IMR-90 (cell line): ENCODE measurements around the gene PODXL2. TPM values are rescaled to one million over a fixed set of nuclear protein-coding genes. Genes with fewer than 3 reads are reported as not detected.

Experiments used
- ATAC-seq: fragments of 200-7000 bp; cut with Tn5 transposase; 2 replicates; pipeline ENCODE4 v1.9.1; 2020; ENCODE audit warnings: low read depth, mild to moderate bottlenecking, moderate library complexity
- BruUV-seq: library from RNA; stranded (reverse); fragments of 400-500 nt; replicated peaks from 2 replicates; lab custom pipeline; 2021; lab: Mats Ljungman, UMichigan
- CTCF ChIA-PET: fragments of 300-600 bp; formaldehyde crosslinking; extraction: SDS; loops from one replicate; lab custom pipeline; 2021; ENCODE audit warnings: antibody characterized with exemption; lab: Yijun Ruan, JAX
- POLR2A ChIA-PET: fragments of 300-600 bp; sonication (Branson Sonifier 250); formaldehyde crosslinking; loops from one replicate; lab custom pipeline; 2022; ENCODE audit warnings: antibody characterized with exemption; ENCODE audit not compliant: unreplicated experiment; lab: Charles Lee
- DNase-seq: peaks from one replicate; pipeline ENCODE4 v3.0.0; 2013
- H2AFZ ChIP-seq: replicated peaks from 2 replicates; pipeline ENCODE3; 2013; ENCODE audit warnings: low read length, mild to moderate bottlenecking; ENCODE audit not compliant: poor library complexity
- H2AK5ac ChIP-seq: 2 replicates; pipeline ENCODE4 v1.6.1; 2013; ENCODE audit warnings: low read depth, low read length, inconsistent platforms
- H2AK9ac ChIP-seq: replicated peaks from 2 replicates; pipeline ENCODE3; 2013; ENCODE audit warnings: mild to moderate bottlenecking, low read depth, low read length, moderate library complexity; ENCODE audit not compliant: poor library complexity
- H2BK120ac ChIP-seq: 2 replicates; pipeline ENCODE4 v1.6.1; 2013; ENCODE audit warnings: low read depth, low read length, inconsistent platforms
- H2BK15ac ChIP-seq: 3 replicates; pipeline ENCODE4 v1.6.1; 2013; ENCODE audit warnings: low read depth, low read length, inconsistent platforms
- H2BK20ac ChIP-seq: 2 replicates; pipeline ENCODE4 v1.6.1; 2013; ENCODE audit warnings: low read depth, mild to moderate bottlenecking, inconsistent platforms, low read length, moderate library complexity
- H2BK5ac ChIP-seq: 2 replicates; pipeline ENCODE4 v1.6.1; 2013; ENCODE audit warnings: mild to moderate bottlenecking, low read depth, low read length, inconsistent platforms; ENCODE audit not compliant: poor library complexity, severe bottlenecking
- H3K14ac ChIP-seq: replicated peaks from 2 replicates; pipeline ENCODE4 v1.6.1; 2013; ENCODE audit warnings: low read depth, low read length, inconsistent platforms
- H3K18ac ChIP-seq: 2 replicates; pipeline ENCODE4 v1.6.1; 2013; ENCODE audit warnings: low read depth, low read length, control low read depth
- H3K23ac ChIP-seq: 2 replicates; pipeline ENCODE4 v1.6.1; 2013; ENCODE audit warnings: low read depth, low read length, inconsistent platforms
- H3K27ac ChIP-seq: 2 replicates; pipeline ENCODE4 v1.5.1; 2013; ENCODE audit warnings: mild to moderate bottlenecking, control low read depth, low read length; ENCODE audit not compliant: insufficient read depth
- H3K27me3 ChIP-seq: 2 replicates; pipeline ENCODE4 v1.6.1; 2013; ENCODE audit warnings: low read length; ENCODE audit not compliant: control insufficient read depth, insufficient read depth
- H3K36me3 ChIP-seq: 2 replicates; pipeline ENCODE4 v1.6.1; 2013; ENCODE audit warnings: low read length, mixed read lengths; ENCODE audit not compliant: control insufficient read depth, insufficient read depth
- H3K4ac ChIP-seq: 2 replicates; pipeline ENCODE4 v1.6.1; 2013; ENCODE audit warnings: low read depth, low read length, inconsistent platforms
- H3K4me1 ChIP-seq: 2 replicates; pipeline ENCODE4 v1.6.1; 2013; ENCODE audit warnings: low read length, mixed read lengths; ENCODE audit not compliant: control insufficient read depth, insufficient read depth
- H3K4me2 ChIP-seq: 2 replicates; pipeline ENCODE4 v1.6.1; 2013; ENCODE audit warnings: low read depth, mild to moderate bottlenecking, control low read depth, low read length, moderate library complexity
- H3K4me3 ChIP-seq: 2 replicates; pipeline ENCODE4 v1.5.1; 2013; ENCODE audit warnings: low read depth, mild to moderate bottlenecking, control low read depth, low read length, moderate library complexity; ENCODE audit not compliant: insufficient read depth
- H3K56ac ChIP-seq: 2 replicates; pipeline ENCODE4 v1.6.1; 2013; ENCODE audit warnings: low read length, inconsistent platforms; ENCODE audit not compliant: insufficient read depth; ENCODE audit errors: extremely low read depth
- H3K79me1 ChIP-seq, 2 experiments: 2 replicates each; pipeline ENCODE4 v1.6.1; 2013; ENCODE audit warnings: low read length in 2 of 2, inconsistent platforms in 1 of 2, low read depth in 1 of 2
- H3K9ac ChIP-seq: 2 replicates; pipeline ENCODE4 v1.6.1; 2013; ENCODE audit warnings: low read depth, low read length, control low read depth
- H3K9me1 ChIP-seq: 2 replicates; pipeline ENCODE4 v1.6.1; 2013; ENCODE audit warnings: low read length, inconsistent platforms; ENCODE audit not compliant: insufficient read depth
- H3K9me3 ChIP-seq: 2 replicates; pipeline ENCODE4 v1.6.1; 2013; ENCODE audit warnings: low read length; ENCODE audit not compliant: control insufficient read depth, insufficient read depth
- H4K20me1 ChIP-seq: 2 replicates; pipeline ENCODE4 v1.6.1; 2013; ENCODE audit warnings: low read length, inconsistent platforms; ENCODE audit not compliant: insufficient read depth
- H4K5ac ChIP-seq: 2 replicates; pipeline ENCODE4 v1.6.1; 2013; ENCODE audit warnings: mild to moderate bottlenecking, low read depth, low read length, control low read depth
- H4K8ac ChIP-seq, 2 experiments: 2 replicates each; pipeline ENCODE4 v1.6.1; 2013; ENCODE audit warnings: low read depth in 2 of 2, low read length in 2 of 2, control low read depth in 1 of 2, inconsistent platforms in 1 of 2
- H4K91ac ChIP-seq: 2 replicates; pipeline ENCODE4 v1.6.1; 2013; ENCODE audit warnings: low read depth, low read length, inconsistent platforms; ENCODE audit not compliant: insufficient read depth
- BHLHE40 ChIP-seq: fragments of 150-350 bp; IDR thresholded peaks from 2 replicates; pipeline ENCODE4 v1.6.1; 2016; ENCODE audit warnings: mild to moderate bottlenecking, low read depth, low read length
- CEBPB ChIP-seq: IDR thresholded peaks from 2 replicates; pipeline ENCODE4 v1.6.1; 2012; ENCODE audit warnings: low read depth, low read length, improper control_type of control experiment
- CHD1 ChIP-seq: IDR thresholded peaks from 2 replicates; pipeline ENCODE4 v1.6.1; 2012; ENCODE audit warnings: low read depth, low read length, improper control_type of control experiment
- CTCF ChIP-seq: conservative IDR thresholded peaks from 2 replicates; pipeline ENCODE4 v1.5.1; 2012; ENCODE audit warnings: mild to moderate bottlenecking, low read depth, low read length, improper control_type of control experiment
- ELK1 ChIP-seq: fragments of 150-350 bp; IDR thresholded peaks from 2 replicates; pipeline ENCODE4 v1.6.1; 2016; ENCODE audit warnings: low read depth, mild to moderate bottlenecking, low read length, moderate library complexity, borderline replicate concordance
- FOS ChIP-seq: fragments of 150-350 bp; IDR thresholded peaks from 2 replicates; pipeline ENCODE4 v1.6.1; 2016; ENCODE audit warnings: low read depth, low read length
- MAFK ChIP-seq: IDR thresholded peaks from 2 replicates; pipeline ENCODE4 v1.6.1; 2012; ENCODE audit warnings: low read depth, low read length, improper control_type of control experiment
- MAZ ChIP-seq: IDR thresholded peaks from 2 replicates; pipeline ENCODE4 v1.6.1; 2012; ENCODE audit warnings: low read depth, mild to moderate bottlenecking, low read length, improper control_type of control experiment, moderate library complexity, borderline replicate concordance
- MXI1 ChIP-seq: IDR thresholded peaks from 2 replicates; pipeline ENCODE4 v1.6.1; 2012; ENCODE audit warnings: low read depth, mild to moderate bottlenecking, low read length, moderate library complexity, borderline replicate concordance
- NFE2L2 ChIP-seq: fragments of 150-350 bp; IDR thresholded peaks from 2 replicates; pipeline ENCODE4 v1.6.1; 2016; ENCODE audit warnings: low read depth, mild to moderate bottlenecking, low read length
- POLR2A ChIP-seq: IDR thresholded peaks from 2 replicates; pipeline ENCODE4 v1.6.1; 2012; ENCODE audit warnings: mild to moderate bottlenecking, low read depth, low read length
- RAD21 ChIP-seq: IDR thresholded peaks from 2 replicates; pipeline ENCODE4 v1.6.1; 2012; ENCODE audit warnings: low read length, improper control_type of control experiment
- RCOR1 ChIP-seq: IDR thresholded peaks from 2 replicates; pipeline ENCODE4 v1.6.1; 2012; ENCODE audit warnings: mild to moderate bottlenecking, low read length, improper control_type of control experiment; ENCODE audit not compliant: insufficient replicate concordance
- RFX5 ChIP-seq: IDR thresholded peaks from 2 replicates; pipeline ENCODE4 v1.8.0; 2012; ENCODE audit warnings: low read depth, mild to moderate bottlenecking, low read length, moderate library complexity
- SMC3 ChIP-seq: fragments of 150-350 bp; IDR thresholded peaks from 2 replicates; pipeline ENCODE4 v1.6.1; 2016; ENCODE audit warnings: low read depth, mild to moderate bottlenecking, antibody characterized with exemption, low read length, moderate library complexity
- USF2 ChIP-seq: fragments of 150-350 bp; IDR thresholded peaks from 2 replicates; pipeline ENCODE4 v1.6.1; 2017; ENCODE audit warnings: mild to moderate bottlenecking, antibody characterized with exemption, low read length, low read depth
- WGBS, 2 experiments: methylation state at CpG; one replicate each; pipeline versions ENCODE4 v1.1.5 to v1.1.7; 2013; ENCODE audit warnings: missing lambda C conversion rate in 2 of 2; ENCODE audit not compliant: insufficient read length in 1 of 2; ENCODE audit errors: extremely low coverage in 2 of 2; 5-methylcytosine and 5-hydroxymethylcytosine counted together
- dilution Hi-C: fragments of 300-500 bp; cut with HindIII; formaldehyde crosslinking; loops from one replicate; pipeline ENCODE4 v1.14.3; 2018; ENCODE audit warnings: low sequenced_read_pairs; ENCODE audit not compliant: unreplicated experiment
- in situ Hi-C: fragments of 300-500 bp; cut with MboI; formaldehyde crosslinking; loops from 3 replicates; pipeline ENCODE4 v1.14.3; 2019; ENCODE audit warnings: low sequenced_read_pairs, inconsistent platforms, mixed read lengths
- intact Hi-C: fragments of 100-400 bp; cut with micrococcal nuclease; formaldehyde crosslinking; loops from 2 replicates; pipeline ENCODE4 v1.10.0; 2022
- polyA plus RNA-seq, 3 experiments: library from polyadenylated mRNA; depleted of rRNA; stranded (reverse); fragments of >200 nt; gene quantifications; 2 replicates each; pipeline ENCODE4 v1.2.3, GENCODE V29; 2012; ENCODE audit warnings: low replicate concordance in 1 of 3
- total RNA-seq: library from RNA; depleted of rRNA; stranded (reverse); fragments of >200 nt; gene quantifications from 2 replicates; pipeline ENCODE4 v1.2.3, GENCODE V29; 2012

Gene PODXL2
- total and polyA plus RNA-seq, 2 of the 4 experiments (the other 2 are of a cell fraction), result 1.6 to 5.4 TPM

GRCh38 chr3:127718916-127719290, 89.9 kb downstream of the PODXL2 start:
- H2BK5ac ChIP-seq, result no peak overlapping the region
- H3K4me2 ChIP-seq, result no peak overlapping the region
- H4K8ac ChIP-seq, result no peak overlapping the region
- no peak overlapping the region for H3K4ac ChIP-seq
- H4K5ac ChIP-seq, result no peak overlapping the region
- no peak for DNase-seq
- peaks cover 6% of the 10 kb centered on the region; the same call in 1 of the 2 replicates for H3K4me1 ChIP-seq
- dilution Hi-C loops (no loop called here), intact Hi-C loops (no loop called here), in situ Hi-C loops (no loop called here)
- H3K9me1 ChIP-seq, result peaks cover 6% of the 10 kb centered on the region; the same call in 1 of the 2 replicates
- no peak overlapping the region for H3K4me3 ChIP-seq
- peaks cover 19% of the 10 kb centered on the region for H3K36me3 ChIP-seq
- H3K18ac ChIP-seq, result no peak overlapping the region
- no peak for ATAC-seq
- no peak overlapping the region for H2AK9ac ChIP-seq
- no peak overlapping the region for H3K27ac ChIP-seq
- H3K56ac ChIP-seq, result no peak overlapping the region
- H2AFZ ChIP-seq, result no peak overlapping the region
- no peak overlapping the region for H2BK20ac ChIP-seq
- no peak overlapping the region for H2BK15ac ChIP-seq
- no peak overlapping the region for H3K14ac ChIP-seq
- POLR2A ChIA-PET, result no interaction called here
- H4K20me1 ChIP-seq, result no peaks in the 10 kb centered on the region
- TF ChIP-seq RFX5 (no peak), CEBPB (no peak), RCOR1 (no peak), RAD21 (no peak), FOS (no peak), MAZ (no peak), POLR2A (no peak), CTCF (no peak), SMC3 (no peak), ELK1 (no peak), NFE2L2 (no peak), MXI1 (no peak), MAFK (no peak), USF2 (no peak), CHD1 (no peak), BHLHE40 (no peak)
- no peak overlapping the region for H2AK5ac ChIP-seq
- CTCF ChIA-PET, result no interaction called here
- no TSS peak for BruUV-seq
- H3K9ac ChIP-seq, result no peak overlapping the region
- H2BK120ac ChIP-seq, result no peak overlapping the region
- no peak overlapping the region for H3K23ac ChIP-seq
- 78% methylated on average over 1 of the region's 3 CpGs; no CpG with 5 or more reads in 1 of the 2 experiments for WGBS, 2 experiments
- H4K91ac ChIP-seq, result no peak overlapping the region
- peaks cover 0 to 52% of the 10 kb centered on the region in 2 experiments; a peak in 2 of 4 replicates for H3K79me1 ChIP-seq
- no peaks in the 10 kb centered on the region for H3K27me3 ChIP-seq
- no peaks in the 10 kb centered on the region for H3K9me3 ChIP-seq
